Cardiac fibroblast (primary cell): ENCODE data around the gene CLVS2.

Experiments used
- DNase-seq, 2 donors: peaks; one replicate each; pipeline versions ENCODE4 v3.0.0 to v3.0.0-alpha.2; 2010; ENCODE audit warnings: low read depth in 2 of 2
- H3K4me3 ChIP-seq, 2 donors: replicated peaks in 1 of 2; 1 replicate in 1 of 2; 2 replicates in 1 of 2; pipeline ENCODE4 v1.5.1; 2011; ENCODE audit warnings: low read depth in 2 of 2, low read length in 2 of 2, mild to moderate bottlenecking in 2 of 2, moderate library complexity in 1 of 2
- CTCF ChIP-seq: IDR thresholded peaks from one replicate; pipeline ENCODE4 v1.5.1; 2011; ENCODE audit warnings: low read depth, mild to moderate bottlenecking, low read length, inconsistent platforms

Gene CLVS2

DNA sequence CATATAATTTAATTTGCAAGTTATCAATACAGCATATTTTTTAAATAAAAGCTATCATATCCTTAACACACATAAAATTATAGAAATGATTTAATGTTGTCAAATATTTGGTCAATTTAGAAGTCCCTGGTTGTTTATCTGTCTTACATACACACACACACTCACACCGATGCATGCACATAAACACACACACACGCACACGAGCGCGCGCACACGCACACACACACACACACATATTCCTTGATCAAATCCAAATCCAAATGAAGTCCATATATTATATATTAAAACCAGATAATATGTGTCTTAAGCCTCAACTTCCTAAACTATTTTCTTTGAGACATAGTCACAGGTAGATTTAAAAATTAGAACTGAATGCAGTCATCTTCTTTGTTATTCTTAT, 120.3 kb downstream of the CLVS2 start:
- H3K4me3 ChIP-seq = no peak overlapping the region
- TF ChIP-seq CTCF = no peak
- DNase-seq = no peak

DNA sequence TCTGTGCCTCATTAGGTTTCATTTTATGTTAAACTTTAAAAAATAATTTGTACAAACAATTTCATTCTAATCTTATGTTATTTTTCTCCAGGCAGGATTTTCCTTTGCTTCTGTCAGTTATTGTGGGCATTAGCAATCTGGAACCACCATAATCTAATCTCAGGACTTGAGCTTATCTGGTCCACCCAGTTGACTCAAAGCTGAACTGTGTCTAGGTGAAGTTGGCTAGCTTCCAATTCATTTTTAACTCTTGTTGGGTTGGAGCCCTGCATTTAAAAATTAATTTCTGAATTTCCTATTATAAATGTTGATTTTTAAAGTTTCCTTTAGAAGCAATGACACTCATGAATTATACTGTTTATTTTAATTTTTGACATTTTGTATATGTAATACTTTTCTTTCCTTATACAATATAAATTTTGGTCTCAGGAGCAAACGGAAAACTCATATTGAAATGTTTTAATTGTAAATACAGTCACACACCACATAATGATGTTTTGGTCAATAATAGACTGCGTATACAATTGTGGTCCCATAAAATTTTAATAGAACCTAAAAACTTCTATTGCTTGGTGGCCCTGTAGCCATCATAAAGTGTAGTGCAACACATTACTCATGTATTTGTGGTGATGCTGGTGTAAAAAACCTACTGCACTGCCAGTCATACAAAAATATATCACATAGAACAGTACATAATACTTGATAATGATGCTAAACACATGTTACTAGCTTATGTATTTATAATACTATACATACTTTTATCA, 121.3 kb downstream of the CLVS2 start:
- no peak for TF ChIP-seq CTCF
- no peak for DNase-seq
- no peak overlapping the region for H3K4me3 ChIP-seq

DNA sequence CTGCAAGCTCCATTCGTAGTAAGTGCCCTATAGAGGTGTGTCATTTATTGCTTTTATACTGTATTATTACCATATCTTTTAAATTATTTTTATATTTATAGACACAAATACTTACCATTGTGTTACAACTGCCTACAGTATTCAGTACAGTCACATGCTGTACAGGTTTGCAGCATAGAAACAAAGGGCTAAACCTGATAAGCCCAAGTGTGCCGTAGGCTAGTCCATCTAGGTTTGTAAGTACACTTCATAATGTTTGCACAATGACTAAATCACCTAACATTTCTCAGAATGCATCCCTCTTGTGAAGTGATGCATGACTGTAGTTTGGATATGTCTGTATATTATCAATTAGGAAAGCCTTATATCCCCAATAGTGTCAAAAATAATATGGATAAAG, 122.8 kb downstream of the CLVS2 start:
- TF ChIP-seq CTCF = no peak
- DNase-seq = no peak
- no peak overlapping the region for H3K4me3 ChIP-seq
